ENCODE data around the gene CASP8AP2. TPM values are rescaled to one million over a fixed set of nuclear protein-coding genes. Genes with fewer than 3 reads are reported as not detected.

Gene CASP8AP2
- total and polyA plus RNA-seq, 2 experiments from 2014 or later: 31.3 to 75.5 TPM

GRCh38 chr6:89826029-89826528, 3.6 kb upstream of the CASP8AP2 start:
- no peak overlapping the region for H3K27ac Mint-ChIP-seq
- ATAC-seq: no peak

More at GRCh38 chr6:89826029-89826528, 3.6 kb upstream of the CASP8AP2 start:
- Histone ChIP-seq H3K27me3 (ENCODE audit: insufficient read depth) (no peaks in the 10 kb centered on the region), H4K20me1 (replicated peaks; ENCODE audit: insufficient read depth) (no peaks in the 10 kb centered on the region), H3K4me2 (no peak overlapping the region), H3K27ac (ENCODE audit: low read depth) (no peak overlapping the region), H3K4me3 (no peak overlapping the region), H3K4me1 (ENCODE audit: insufficient read depth) (peaks cover 8% of the 10 kb centered on the region; the same call in 1 of the 2 replicates), H2AFZ (no peak overlapping the region), H3F3A (replicated peaks; ENCODE audit: low read depth) (peaks cover 7% of the 10 kb centered on the region), H3K9me2 (ENCODE audit: insufficient read depth) (no peaks in the 10 kb centered on the region), H3K79me2 (replicated peaks; ENCODE audit: insufficient read depth) (peaks cover 12% of the 10 kb centered on the region), H3K36me3 (ENCODE audit: insufficient read depth) (no peaks in the 10 kb centered on the region)
- Mint-ChIP-seq H3K9me3 (no peaks in the 10 kb centered on the region), H3K4me1 (no peaks in the 10 kb centered on the region; the same call in 2 of the 3 replicates), H3K36me3 (ENCODE audit: low read depth) (peaks cover 9% of the 10 kb centered on the region), H3K4me3 (no peak overlapping the region), H3K27me3 (ENCODE audit: insufficient read depth, low read depth, poor library complexity) (peaks cover 5% of the 10 kb centered on the region)
- no peak for DNase-seq (ENCODE audit: low spot score)
- TF ChIP-seq EZH2phosphoT487 (IDR thresholded peaks at IDR 0.05; ENCODE audit: unreplicated experiment) (no peak), ZNF462 (CRISPR knock-in tag; IDR thresholded peaks at IDR 0.05) (no peak), REST (IDR thresholded peaks at IDR 0.05; ENCODE audit: unreplicated experiment) (no peak), CTCF (conservative IDR thresholded peaks at IDR 0.05; ENCODE audit: low read depth in 2 of 2) (no peak), ZNF331 (CRISPR knock-in tag; IDR thresholded peaks at IDR 0.05; ENCODE audit: low read depth) (no peak), ZNF114 (CRISPR knock-in tag; IDR thresholded peaks at IDR 0.05) (no peak), JUNB (IDR thresholded peaks at IDR 0.05; ENCODE audit: unreplicated experiment) (no peak), POLR2AphosphoS5 (IDR thresholded peaks at IDR 0.05; ENCODE audit: low read depth) (no peak), CREB1 (CRISPR knock-in tag; IDR thresholded peaks at IDR 0.05; ENCODE audit: low read depth) (no peak), EZH2 (IDR thresholded peaks at IDR 0.05; ENCODE audit: low read depth, unreplicated experiment) (no peak), NANOG (IDR thresholded peaks at IDR 0.05; ENCODE audit: borderline replicate concordance) (no peak), ETS1 (IDR thresholded peaks at IDR 0.05) (no peak), STAT1 (IDR thresholded peaks at IDR 0.05; ENCODE audit: unreplicated experiment) (no peak)
